ENCODE data around the gene PLCD4.

Gene PLCD4

DNA sequence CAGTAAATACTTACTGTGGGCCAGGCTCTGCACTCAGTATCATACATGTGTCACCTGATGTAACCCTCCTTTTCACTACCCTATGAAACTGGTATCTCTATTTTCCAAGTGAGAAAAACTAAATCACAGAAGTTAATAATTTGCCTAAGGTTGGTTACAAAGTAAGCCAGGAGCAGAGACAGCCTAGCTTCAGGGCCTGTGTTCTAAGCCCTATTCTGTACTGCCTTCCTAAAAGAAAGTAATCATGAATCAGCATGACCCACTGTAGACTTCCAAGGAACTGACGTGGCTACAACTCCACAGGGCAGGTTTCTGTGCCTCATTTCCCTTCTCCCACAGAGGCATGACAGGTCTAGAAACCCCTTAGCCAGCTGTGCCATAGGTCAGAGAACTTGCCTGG is 37.4 kb downstream of the PLCD4 start:
- DNase-seq (ENCODE audit: low read depth): no peak
- H3K4me3 ChIP-seq (ENCODE audit: low read depth, low read length): no peak overlapping the region

DNA sequence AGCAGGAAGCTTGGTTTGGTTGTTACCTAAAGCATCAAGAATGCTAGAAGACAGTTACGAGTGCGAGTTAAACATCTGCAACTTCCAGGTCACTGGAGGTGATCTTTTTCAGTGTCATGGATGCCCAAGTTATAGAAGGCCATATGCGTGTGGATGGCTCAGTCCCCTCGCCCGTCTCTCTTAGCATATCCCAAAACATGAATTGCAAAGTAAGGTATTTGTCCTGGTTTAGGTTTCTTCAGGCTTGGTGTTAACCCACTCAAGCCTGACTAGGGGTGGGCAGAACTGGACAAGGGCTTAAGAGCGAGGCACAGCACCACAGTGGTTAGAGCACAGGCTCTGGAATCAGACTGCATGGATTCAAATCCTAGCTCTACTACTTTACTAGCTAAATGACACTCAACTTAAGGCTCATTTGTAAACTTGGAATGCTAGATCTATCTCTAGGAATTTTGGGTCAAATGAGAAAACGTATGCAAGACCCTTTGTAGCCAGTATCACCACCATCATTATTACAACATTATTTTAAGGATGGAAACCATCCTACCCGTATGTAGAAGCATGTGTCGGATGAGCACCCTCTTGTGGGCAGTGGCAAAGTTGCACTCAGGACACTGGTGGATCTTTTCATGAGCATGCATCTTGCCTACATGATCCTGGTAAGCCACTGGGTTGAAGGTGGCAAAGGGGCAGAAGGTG is 40.5 kb downstream of the PLCD4 start:
- TF ChIP-seq MYC (IDR thresholded peaks at IDR 0.05; ENCODE audit: low read depth, low read length): no peak
- TF ChIP-seq POLR2A (IDR thresholded peaks at IDR 0.05; ENCODE audit: extremely low read depth, insufficient read length): no peak
- TF ChIP-seq CTCF (IDR thresholded peaks at IDR 0.05; ENCODE audit: low read depth, low read length): peak; percentile 96
- TF ChIP-seq, protein P1, sequence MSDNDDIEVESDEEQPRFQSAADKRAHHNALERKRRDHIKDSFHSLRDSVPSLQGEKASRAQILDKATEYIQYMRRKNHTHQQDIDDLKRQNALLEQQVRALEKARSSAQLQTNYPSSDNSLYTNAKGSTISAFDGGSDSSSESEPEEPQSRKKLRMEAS (IDR thresholded peaks at IDR 0.05; ENCODE audit: low read depth, low read length): peak; percentile 69
- DNase-seq (ENCODE audit: low read depth): peak; percentile 80

More for the DNA sequence above, 37.4 kb downstream of the PLCD4 start:
- TF ChIP-seq, protein P1 (IDR thresholded peaks at IDR 0.05; ENCODE audit: low read depth, low read length): no peak
- TF ChIP-seq CTCF (IDR thresholded peaks at IDR 0.05; ENCODE audit: low read depth, low read length) (no peak), POLR2A (IDR thresholded peaks at IDR 0.05; ENCODE audit: extremely low read depth, insufficient read length) (no peak), MYC (IDR thresholded peaks at IDR 0.05; ENCODE audit: low read depth, low read length) (no peak)

DNA sequence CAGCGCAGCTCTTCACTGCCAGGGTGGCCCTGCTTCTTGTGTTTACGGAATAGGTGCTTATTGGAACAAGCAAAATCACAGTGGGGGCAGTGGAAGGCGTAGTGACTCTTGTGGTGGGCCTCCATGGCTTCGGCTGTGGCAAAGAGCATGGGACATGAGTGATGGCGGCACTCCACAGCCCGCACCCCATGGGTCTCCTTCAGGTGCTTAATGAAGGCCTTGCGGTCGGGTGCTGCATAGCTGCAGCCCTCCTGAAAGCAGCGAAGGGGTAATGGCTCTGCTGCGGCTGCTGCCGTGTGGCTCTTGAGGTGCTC is 41.0 kb downstream of the PLCD4 start:
- no peak for DNase-seq (ENCODE audit: low read depth)
- no peak for TF ChIP-seq POLR2A (IDR thresholded peaks at IDR 0.05; ENCODE audit: extremely low read depth, insufficient read length)
- TF ChIP-seq, protein P1 (IDR thresholded peaks at IDR 0.05; ENCODE audit: low read depth, low read length): no peak
- no peak for TF ChIP-seq MYC (IDR thresholded peaks at IDR 0.05; ENCODE audit: low read depth, low read length)
- no peak for TF ChIP-seq CTCF (IDR thresholded peaks at IDR 0.05; ENCODE audit: low read depth, low read length)
- no peak overlapping the region for H3K4me3 ChIP-seq (ENCODE audit: low read depth, low read length)

More for the DNA sequence above, 40.5 kb downstream of the PLCD4 start:
- H3K4me3 ChIP-seq (ENCODE audit: low read depth, low read length): no peak overlapping the region

- no peak overlapping the region for H3K4me3 ChIP-seq (ENCODE audit: low read depth, low read length)
- no peak for DNase-seq (ENCODE audit: low read depth)
- TF ChIP-seq CTCF (IDR thresholded peaks at IDR 0.05; ENCODE audit: low read depth, low read length) (no peak), MYC (IDR thresholded peaks at IDR 0.05; ENCODE audit: low read depth, low read length) (no peak), POLR2A (IDR thresholded peaks at IDR 0.05; ENCODE audit: extremely low read depth, insufficient read length) (no peak)
- TF ChIP-seq, protein P1 (IDR thresholded peaks at IDR 0.05; ENCODE audit: low read depth, low read length): no peak
Observed at GRCh38 chr2:218655751-218656150, 48.1 kb downstream of the PLCD4 start.

- no peak for TF ChIP-seq MYC (IDR thresholded peaks at IDR 0.05; ENCODE audit: low read depth, low read length)
- TF ChIP-seq, protein P1 (IDR thresholded peaks at IDR 0.05; ENCODE audit: low read depth, low read length): peak; percentile 43; the same call in 1 of the 2 replicates
- TF ChIP-seq CTCF (IDR thresholded peaks at IDR 0.05; ENCODE audit: low read depth, low read length): peak; percentile 76
- H3K4me3 ChIP-seq (ENCODE audit: low read depth, low read length): peak overlapping the region; percentile 87
- peak; percentile 76 for DNase-seq (ENCODE audit: low read depth)
Observed at GRCh38 chr2:218658671-218659257, 51.1 kb downstream of the PLCD4 start.

Measured in NB4 (cell line).